GM23338 (cell line): ENCODE data around the gene TRIM22.

Experiments
- CREB1 ChIP-seq: fragments of 250-450 bp; sonication (Bioruptor Pico); IDR thresholded peaks from 2 replicates; pipeline ENCODE4 v1.5.0; 2020; ENCODE audit warnings: low read depth, mild to moderate bottlenecking, moderate library complexity
- CTCF ChIP-seq, 2 experiments: fragments of 200-600 bp in 1 of 2; sonication (generic) in 1 of 2; conservative IDR thresholded peaks; 2 replicates each; pipeline versions ENCODE4 v1.5.1 to v1.6.1; 2016 to 2017; ENCODE audit warnings: antibody characterized with exemption in 2 of 2, low read depth in 2 of 2, mild to moderate bottlenecking in 2 of 2, moderate library complexity in 1 of 2
- ETS1 ChIP-seq: IDR thresholded peaks from 2 replicates; pipeline ENCODE4 v1.6.1; 2016; ENCODE audit warnings: antibody characterized with exemption
- EZH2 ChIP-seq: fragments of 200-600 bp; sonication (generic); IDR thresholded peaks from one replicate; pipeline ENCODE4 v1.8.0; 2017; ENCODE audit warnings: antibody characterized with exemption, mild to moderate bottlenecking, low read depth; ENCODE audit not compliant: unreplicated experiment
- EZH2phosphoT487 ChIP-seq: fragments of 200-600 bp; sonication (generic); IDR thresholded peaks from one replicate; pipeline ENCODE4 v1.8.1; 2018; ENCODE audit warnings: antibody characterized with exemption; ENCODE audit not compliant: unreplicated experiment
- JUNB ChIP-seq: IDR thresholded peaks from one replicate; pipeline ENCODE4 v1.6.1; 2016; ENCODE audit warnings: antibody characterized with exemption; ENCODE audit not compliant: unreplicated experiment
- NANOG ChIP-seq: IDR thresholded peaks from 2 replicates; pipeline ENCODE4 v1.6.1; 2016; ENCODE audit warnings: antibody characterized with exemption, borderline replicate concordance
- POLR2AphosphoS5 ChIP-seq: IDR thresholded peaks from 2 replicates; pipeline ENCODE4 v1.6.1; 2016; ENCODE audit warnings: antibody characterized with exemption, low read depth
- REST ChIP-seq: IDR thresholded peaks from one replicate; pipeline ENCODE4 v1.6.1; 2018; ENCODE audit warnings: antibody characterized with exemption; ENCODE audit not compliant: unreplicated experiment
- STAT1 ChIP-seq: IDR thresholded peaks from one replicate; pipeline ENCODE4 v1.6.1; 2016; ENCODE audit warnings: antibody characterized with exemption; ENCODE audit not compliant: unreplicated experiment
- ZNF114 ChIP-seq: fragments of 250-450 bp; sonication (Bioruptor Pico); IDR thresholded peaks from 2 replicates; pipeline ENCODE4 v1.5.0; 2020; ENCODE audit warnings: mild to moderate bottlenecking, moderate library complexity
- ZNF331 ChIP-seq: fragments of 250-450 bp; sonication (Bioruptor Pico); IDR thresholded peaks from 2 replicates; pipeline ENCODE4 v1.5.0; 2020; ENCODE audit warnings: low read depth, mild to moderate bottlenecking, moderate library complexity
- TF ChIP-seq, protein P1 (sequence below): fragments of 250-450 bp; sonication (Bioruptor Pico); IDR thresholded peaks from 2 replicates; pipeline ENCODE4 v1.5.0; 2020; ENCODE audit warnings: mild to moderate bottlenecking, moderate library complexity

DNA sequence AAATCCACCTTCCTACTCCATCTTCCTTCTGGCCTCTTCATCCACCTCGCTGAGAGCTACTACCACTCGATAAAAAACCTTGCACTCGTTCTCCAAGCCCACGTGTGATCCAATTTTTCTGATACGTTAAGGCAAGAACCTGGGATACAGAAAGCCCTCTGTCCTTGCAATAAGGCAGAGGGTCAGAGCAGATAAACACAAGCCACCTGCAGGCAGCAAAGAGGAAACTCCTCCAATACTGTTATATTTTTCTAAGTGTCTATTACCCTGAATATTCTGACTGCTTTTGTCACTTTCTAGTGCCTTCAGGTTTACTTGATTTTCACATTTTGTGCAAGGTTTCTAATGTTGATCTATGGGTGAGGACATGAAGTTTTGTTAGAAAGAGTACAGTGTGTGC, 31.3 kb upstream of the TRIM22 start:
- TF ChIP-seq, protein P1, sequence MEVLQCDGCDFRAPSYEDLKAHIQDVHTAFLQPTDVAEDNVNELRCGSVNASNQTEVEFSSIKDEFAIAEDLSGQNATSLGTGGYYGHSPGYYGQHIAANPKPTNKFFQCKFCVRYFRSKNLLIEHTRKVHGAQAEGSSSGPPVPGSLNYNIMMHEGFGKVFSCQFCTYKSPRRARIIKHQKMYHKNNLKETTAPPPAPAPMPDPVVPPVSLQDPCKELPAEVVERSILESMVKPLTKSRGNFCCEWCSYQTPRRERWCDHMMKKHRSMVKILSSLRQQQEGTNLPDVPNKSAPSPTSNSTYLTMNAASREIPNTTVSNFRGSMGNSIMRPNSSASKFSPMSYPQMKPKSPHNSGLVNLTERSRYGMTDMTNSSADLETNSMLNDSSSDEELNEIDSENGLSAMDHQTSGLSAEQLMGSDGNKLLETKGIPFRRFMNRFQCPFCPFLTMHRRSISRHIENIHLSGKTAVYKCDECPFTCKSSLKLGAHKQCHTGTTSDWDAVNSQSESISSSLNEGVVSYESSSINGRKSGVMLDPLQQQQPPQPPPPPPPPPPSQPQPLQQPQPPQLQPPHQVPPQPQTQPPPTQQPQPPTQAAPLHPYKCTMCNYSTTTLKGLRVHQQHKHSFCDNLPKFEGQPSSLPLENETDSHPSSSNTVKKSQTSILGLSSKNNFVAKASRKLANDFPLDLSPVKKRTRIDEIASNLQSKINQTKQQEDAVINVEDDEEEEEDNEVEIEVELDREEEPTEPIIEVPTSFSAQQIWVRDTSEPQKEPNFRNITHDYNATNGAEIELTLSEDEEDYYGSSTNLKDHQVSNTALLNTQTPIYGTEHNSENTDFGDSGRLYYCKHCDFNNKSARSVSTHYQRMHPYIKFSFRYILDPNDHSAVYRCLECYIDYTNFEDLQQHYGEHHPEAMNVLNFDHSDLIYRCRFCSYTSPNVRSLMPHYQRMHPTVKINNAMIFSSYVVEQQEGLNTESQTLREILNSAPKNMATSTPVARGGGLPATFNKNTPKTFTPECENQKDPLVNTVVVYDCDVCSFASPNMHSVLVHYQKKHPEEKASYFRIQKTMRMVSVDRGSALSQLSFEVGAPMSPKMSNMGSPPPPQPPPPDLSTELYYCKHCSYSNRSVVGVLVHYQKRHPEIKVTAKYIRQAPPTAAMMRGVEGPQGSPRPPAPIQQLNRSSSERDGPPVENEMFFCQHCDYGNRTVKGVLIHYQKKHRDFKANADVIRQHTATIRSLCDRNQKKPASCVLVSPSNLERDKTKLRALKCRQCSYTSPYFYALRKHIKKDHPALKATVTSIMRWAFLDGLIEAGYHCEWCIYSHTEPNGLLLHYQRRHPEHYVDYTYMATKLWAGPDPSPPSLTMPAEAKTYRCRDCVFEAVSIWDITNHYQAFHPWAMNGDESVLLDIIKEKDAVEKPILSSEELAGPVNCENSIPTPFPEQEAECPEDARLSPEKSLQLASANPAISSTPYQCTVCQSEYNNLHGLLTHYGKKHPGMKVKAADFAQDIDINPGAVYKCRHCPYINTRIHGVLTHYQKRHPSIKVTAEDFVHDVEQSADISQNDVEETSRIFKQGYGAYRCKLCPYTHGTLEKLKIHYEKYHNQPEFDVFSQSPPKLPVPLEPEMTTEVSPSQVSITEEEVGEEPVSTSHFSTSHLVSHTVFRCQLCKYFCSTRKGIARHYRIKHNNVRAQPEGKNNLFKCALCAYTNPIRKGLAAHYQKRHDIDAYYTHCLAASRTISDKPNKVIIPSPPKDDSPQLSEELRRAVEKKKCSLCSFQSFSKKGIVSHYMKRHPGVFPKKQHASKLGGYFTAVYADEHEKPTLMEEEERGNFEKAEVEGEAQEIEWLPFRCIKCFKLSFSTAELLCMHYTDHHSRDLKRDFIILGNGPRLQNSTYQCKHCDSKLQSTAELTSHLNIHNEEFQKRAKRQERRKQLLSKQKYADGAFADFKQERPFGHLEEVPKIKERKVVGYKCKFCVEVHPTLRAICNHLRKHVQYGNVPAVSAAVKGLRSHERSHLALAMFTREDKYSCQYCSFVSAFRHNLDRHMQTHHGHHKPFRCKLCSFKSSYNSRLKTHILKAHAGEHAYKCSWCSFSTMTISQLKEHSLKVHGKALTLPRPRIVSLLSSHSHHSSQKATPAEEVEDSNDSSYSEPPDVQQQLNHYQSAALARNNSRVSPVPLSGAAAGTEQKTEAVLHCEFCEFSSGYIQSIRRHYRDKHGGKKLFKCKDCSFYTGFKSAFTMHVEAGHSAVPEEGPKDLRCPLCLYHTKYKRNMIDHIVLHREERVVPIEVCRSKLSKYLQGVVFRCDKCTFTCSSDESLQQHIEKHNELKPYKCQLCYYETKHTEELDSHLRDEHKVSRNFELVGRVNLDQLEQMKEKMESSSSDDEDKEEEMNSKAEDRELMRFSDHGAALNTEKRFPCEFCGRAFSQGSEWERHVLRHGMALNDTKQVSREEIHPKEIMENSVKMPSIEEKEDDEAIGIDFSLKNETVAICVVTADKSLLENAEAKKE (CRISPR knock-in tag) = no peak
- TF ChIP-seq CTCF (conservative IDR thresholded peaks at IDR 0.05; ENCODE audit: low read depth in 2 of 2) (0 out of 4 replicates have a peak, but pooled peaks of 1 of the 2 experiments have one; percentile 7), EZH2 (no peak), POLR2AphosphoS5 (no peak), REST (no peak), EZH2phosphoT487 (no peak), NANOG (no peak), CREB1 (CRISPR knock-in tag) (no peak), JUNB (no peak), STAT1 (no peak), ETS1 (no peak), ZNF331 (CRISPR knock-in tag) (no peak), ZNF114 (CRISPR knock-in tag) (no peak)
